HCT116 (cell line): ENCODE data around the gene CA6.

Experiments
- CTCF ChIP-seq, 3 experiments: fragments of 200-600 bp in 1 of 3; sonication (generic) in 1 of 3; IDR thresholded peaks in 2 of 3; conservative IDR thresholded peaks in 1 of 3; 2 replicates each; pipeline ENCODE4 v1.5.1; 2012 to 2017; ENCODE audit warnings: low read depth in 2 of 3, low read length in 2 of 3, antibody characterized with exemption in 1 of 3, borderline replicate concordance in 1 of 3, control low read depth in 1 of 3, mild to moderate bottlenecking in 1 of 3, mixed read lengths in 1 of 3, mixed run types in 1 of 3, moderate library complexity in 1 of 3; ENCODE audit not compliant: insufficient read depth in 1 of 3
- EGR1 ChIP-seq: IDR thresholded peaks from 2 replicates; pipeline ENCODE4 v1.6.1; 2012; ENCODE audit warnings: low read depth
- EZH2 ChIP-seq: fragments of 200-600 bp; sonication (generic); IDR thresholded peaks from 2 replicates; pipeline ENCODE4 v1.6.1; 2017; ENCODE audit warnings: antibody characterized with exemption, mixed run types
- JUND ChIP-seq: IDR thresholded peaks from 2 replicates; pipeline ENCODE4 v1.6.1; 2012
- MAX ChIP-seq: IDR thresholded peaks from 2 replicates; pipeline ENCODE4 v1.6.1; 2012
- POLR2A ChIP-seq: IDR thresholded peaks from 2 replicates; pipeline ENCODE4 v1.7.0; 2011; ENCODE audit warnings: borderline replicate concordance; ENCODE audit not compliant: insufficient read depth, insufficient read length; ENCODE audit errors: extremely low read depth
- POLR2AphosphoS5 ChIP-seq: IDR thresholded peaks from 2 replicates; pipeline ENCODE4 v1.6.1; 2011; ENCODE audit warnings: mild to moderate bottlenecking, low read depth, low read length, moderate library complexity
- RAD21 ChIP-seq: IDR thresholded peaks from 2 replicates; pipeline ENCODE4 v1.6.1; 2012; ENCODE audit warnings: low read depth, mild to moderate bottlenecking
- SP1 ChIP-seq: IDR thresholded peaks from 2 replicates; pipeline ENCODE4 v1.6.1; 2012; ENCODE audit warnings: low read depth
- ZBTB33 ChIP-seq: IDR thresholded peaks from 2 replicates; pipeline ENCODE4 v1.6.1; 2011; ENCODE audit warnings: mild to moderate bottlenecking, low read length, moderate library complexity; ENCODE audit not compliant: insufficient replicate concordance; ENCODE audit errors: extremely low read depth
- ZFX ChIP-seq: fragments of 450-650 bp; IDR thresholded peaks from 2 replicates; pipeline ENCODE4 v1.6.1; 2017

- TF ChIP-seq EGR1 (no peak), POLR2AphosphoS5 (no peak), CTCF (IDR thresholded peaks at IDR 0.05 in 2 of 3, conservative IDR thresholded peaks at IDR 0.05 in 1 of 3; ENCODE audit: borderline replicate concordance in 1 of 3, insufficient read depth in 1 of 3, low read depth in 2 of 3, low read length in 2 of 3) (no peak), MAX (no peak), ZBTB33 (no peak), ZFX (no peak), SP1 (no peak), JUND (no peak), EZH2 (no peak), POLR2A (no peak), RAD21 (no peak)
These were observed at the start of gene CA6 for GRCh38 chr1:8945568-8945967.
